ENCODE measurements around the gene PLCL2. TPM values are rescaled to one million over a fixed set of nuclear protein-coding genes. Genes with fewer than 3 reads are reported as not detected.

Gene PLCL2
- total RNA-seq, 4 donors from 2014 or later, result 1.4 to 4.5 (median 3.9) TPM

DNA sequence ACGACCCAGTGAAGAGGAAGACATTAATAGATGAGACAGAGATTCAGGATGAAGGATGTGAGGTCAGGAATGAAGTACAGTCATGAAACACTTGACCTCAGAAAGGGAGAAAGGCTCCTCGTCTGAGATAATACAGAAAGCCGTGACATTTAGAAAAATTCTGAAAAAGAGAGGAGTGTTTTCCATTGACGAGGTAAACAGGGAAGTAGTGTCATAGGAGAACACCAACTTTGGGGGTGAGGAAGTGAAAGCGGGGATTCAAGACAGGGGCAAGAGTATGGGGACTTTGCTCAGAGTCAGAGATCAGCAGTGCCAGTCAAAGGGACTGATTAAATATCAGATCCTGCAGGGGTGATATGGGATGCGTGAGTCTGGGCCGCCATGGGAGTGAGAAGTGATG lies 160.9 kb downstream of the PLCL2 start:
- DNase-seq (ENCODE audit: low spot score in 2 of 2), result no peak
- intact Hi-C loops (cut with DNase I; ENCODE audit: low total_unique reads), result no loop called here
- no peak for TF ChIP-seq POLR2A (IDR thresholded peaks at IDR 0.05)
- TF ChIP-seq, protein P1, sequence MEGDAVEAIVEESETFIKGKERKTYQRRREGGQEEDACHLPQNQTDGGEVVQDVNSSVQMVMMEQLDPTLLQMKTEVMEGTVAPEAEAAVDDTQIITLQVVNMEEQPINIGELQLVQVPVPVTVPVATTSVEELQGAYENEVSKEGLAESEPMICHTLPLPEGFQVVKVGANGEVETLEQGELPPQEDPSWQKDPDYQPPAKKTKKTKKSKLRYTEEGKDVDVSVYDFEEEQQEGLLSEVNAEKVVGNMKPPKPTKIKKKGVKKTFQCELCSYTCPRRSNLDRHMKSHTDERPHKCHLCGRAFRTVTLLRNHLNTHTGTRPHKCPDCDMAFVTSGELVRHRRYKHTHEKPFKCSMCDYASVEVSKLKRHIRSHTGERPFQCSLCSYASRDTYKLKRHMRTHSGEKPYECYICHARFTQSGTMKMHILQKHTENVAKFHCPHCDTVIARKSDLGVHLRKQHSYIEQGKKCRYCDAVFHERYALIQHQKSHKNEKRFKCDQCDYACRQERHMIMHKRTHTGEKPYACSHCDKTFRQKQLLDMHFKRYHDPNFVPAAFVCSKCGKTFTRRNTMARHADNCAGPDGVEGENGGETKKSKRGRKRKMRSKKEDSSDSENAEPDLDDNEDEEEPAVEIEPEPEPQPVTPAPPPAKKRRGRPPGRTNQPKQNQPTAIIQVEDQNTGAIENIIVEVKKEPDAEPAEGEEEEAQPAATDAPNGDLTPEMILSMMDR (IDR thresholded peaks at IDR 0.05), result no peak
- no peak overlapping the region for H3K4me3 ChIP-seq (ENCODE audit: low read depth, poor library complexity, severe bottlenecking)
- 87% methylated on average over 7 of the region's 7 CpGs for WGBS, 2 donors

DNA sequence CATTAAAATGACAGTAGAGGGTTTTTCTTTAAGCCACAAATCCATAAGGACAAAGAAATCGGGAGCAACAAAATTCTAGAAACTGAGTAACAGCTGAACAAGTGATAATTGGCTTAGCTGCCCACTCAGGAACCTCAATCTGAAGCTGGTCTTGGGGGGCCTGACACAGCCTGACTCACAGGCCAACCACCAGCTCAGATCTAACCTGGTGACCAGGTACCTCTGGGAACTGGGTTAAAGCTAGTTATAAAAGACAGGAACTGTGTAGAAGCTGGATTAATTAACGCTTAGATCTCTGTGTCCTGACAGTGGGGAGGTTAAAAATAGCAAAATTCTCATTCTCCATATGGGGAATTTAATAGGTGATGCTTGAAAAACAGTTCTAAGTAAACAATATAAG lies 161.9 kb downstream of the PLCL2 start:
- 87 to 90% methylated on average over 2 of the region's 2 CpGs for WGBS, 2 donors
- no peak for DNase-seq (ENCODE audit: low spot score in 2 of 2)
- H3K4me3 ChIP-seq (ENCODE audit: low read depth, poor library complexity, severe bottlenecking), result no peak overlapping the region
- no peak for TF ChIP-seq POLR2A (IDR thresholded peaks at IDR 0.05)
- TF ChIP-seq, protein P1 (IDR thresholded peaks at IDR 0.05), result no peak
- intact Hi-C loops (cut with DNase I; ENCODE audit: low total_unique reads), result no loop called here

DNA sequence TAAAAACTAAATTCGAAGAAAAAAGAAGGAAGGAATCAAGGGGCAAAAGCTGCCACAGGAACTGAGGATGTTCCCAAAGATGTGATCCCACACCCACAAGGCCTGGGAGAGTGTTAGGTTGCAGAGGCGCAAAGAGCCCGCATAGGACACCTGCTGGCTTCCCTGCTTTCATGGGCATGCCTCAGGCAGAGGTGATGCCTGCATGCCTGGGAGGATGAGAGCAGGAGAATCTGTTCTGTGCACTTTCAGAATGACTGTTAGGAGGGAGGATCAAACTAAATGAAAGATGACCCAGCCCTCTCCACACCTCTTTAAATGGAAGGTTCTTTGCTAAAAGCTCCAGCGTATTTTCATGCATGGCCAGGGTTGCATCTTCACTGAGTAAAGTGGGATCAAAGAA lies 162.4 kb downstream of the PLCL2 start:
- WGBS, 2 donors, result 69 to 78% methylated on average over 4 of the region's 4 CpGs
- TF ChIP-seq, protein P1 (IDR thresholded peaks at IDR 0.05), result no peak
- no peak for TF ChIP-seq POLR2A (IDR thresholded peaks at IDR 0.05)

DNA sequence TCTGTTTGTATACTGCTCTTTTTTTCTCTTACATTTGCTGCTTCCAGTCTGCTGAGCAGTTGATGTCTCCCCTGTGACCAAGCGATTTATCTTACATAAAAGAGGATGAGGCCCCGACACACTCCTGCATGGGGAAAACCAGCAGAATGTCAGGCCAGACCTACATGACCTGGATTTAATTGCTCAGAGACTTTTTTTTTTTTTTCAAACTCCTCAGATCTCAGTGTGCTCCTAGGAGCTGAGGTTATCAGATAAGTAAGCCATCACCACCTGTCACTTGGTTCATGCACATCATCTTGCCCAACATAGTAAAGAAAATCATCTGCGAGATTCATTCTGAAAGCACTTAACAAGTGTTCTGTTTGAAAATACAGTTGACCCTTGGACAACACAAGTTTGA lies 163.1 kb downstream of the PLCL2 start:
- 87 to 90% methylated on average over 3 of the region's 3 CpGs for WGBS, 2 donors
- TF ChIP-seq, protein P1 (IDR thresholded peaks at IDR 0.05), result no peak
- no peak for TF ChIP-seq POLR2A (IDR thresholded peaks at IDR 0.05)
- no peak for DNase-seq (ENCODE audit: low spot score in 2 of 2)
- intact Hi-C loops (cut with DNase I; ENCODE audit: low total_unique reads), result no loop called here
- no peak overlapping the region for H3K4me3 ChIP-seq (ENCODE audit: low read depth, poor library complexity, severe bottlenecking)

More for the DNA sequence above, 162.4 kb downstream of the PLCL2 start:
- no peak for DNase-seq (ENCODE audit: low spot score in 2 of 2)
- intact Hi-C loops (cut with DNase I; ENCODE audit: low total_unique reads), result no loop called here
- no peak overlapping the region for H3K4me3 ChIP-seq (ENCODE audit: low read depth, poor library complexity, severe bottlenecking)

DNA sequence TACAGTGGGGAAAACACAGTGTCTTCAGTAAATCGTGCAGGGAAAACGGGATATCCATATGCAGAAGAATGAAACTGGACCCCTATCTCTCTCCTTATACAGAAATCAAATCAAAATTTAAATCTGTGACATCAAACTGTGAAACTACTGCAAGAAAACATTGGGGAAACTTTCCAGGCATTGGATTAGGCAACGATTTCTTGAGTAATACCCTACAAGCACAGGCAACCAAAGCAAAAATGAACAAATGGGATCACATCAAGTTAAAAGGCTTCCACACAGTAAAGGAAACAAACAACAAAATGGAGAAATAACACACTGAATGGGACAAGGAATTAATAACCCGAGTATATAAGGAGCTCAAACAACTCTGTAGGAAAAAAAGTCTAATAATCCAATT lies 165.3 kb downstream of the PLCL2 start:
- intact Hi-C loops (cut with DNase I; ENCODE audit: low total_unique reads), result no loop called here
- TF ChIP-seq, protein P1 (IDR thresholded peaks at IDR 0.05), result no peak
- no peak for TF ChIP-seq POLR2A (IDR thresholded peaks at IDR 0.05)
- DNase-seq (ENCODE audit: low spot score in 2 of 2), result no peak
- WGBS, 2 donors, result 86 to 89% methylated on average over 4 of the region's 4 CpGs
- no peak overlapping the region for H3K4me3 ChIP-seq (ENCODE audit: low read depth, poor library complexity, severe bottlenecking)

DNA sequence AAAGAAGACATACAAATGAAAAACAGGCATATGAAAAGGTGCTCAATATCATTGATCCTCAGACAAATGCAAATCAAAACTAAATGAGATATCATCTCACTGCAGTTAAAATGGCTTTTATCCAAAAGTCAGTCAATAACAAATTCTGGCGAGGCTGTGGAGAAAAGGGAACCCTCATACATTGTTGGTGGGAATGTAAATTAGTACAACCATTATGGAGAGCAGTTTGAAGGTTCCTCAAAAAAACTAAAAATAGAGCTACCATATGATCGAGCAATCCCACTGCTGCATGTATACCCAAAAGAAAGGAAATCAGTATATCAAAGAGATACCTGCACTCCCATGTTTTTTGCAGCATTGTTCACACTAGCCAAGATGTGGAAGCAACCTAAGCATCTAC lies 165.8 kb downstream of the PLCL2 start:
- intact Hi-C loops (cut with DNase I; ENCODE audit: low total_unique reads), result no loop called here
- no peak for DNase-seq (ENCODE audit: low spot score in 2 of 2)
- H3K4me3 ChIP-seq (ENCODE audit: low read depth, poor library complexity, severe bottlenecking), result no peak overlapping the region
- TF ChIP-seq, protein P1 (IDR thresholded peaks at IDR 0.05), result no peak
- no peak for TF ChIP-seq POLR2A (IDR thresholded peaks at IDR 0.05)
- 81 to 93% methylated on average over 2 of the region's 2 CpGs for WGBS, 2 donors
